Fibroblast of lung (primary cell): ENCODE data around the gene OR2T10.
"Not testable (repeated sequence)": the region's sequence is repeated elsewhere in the genome, so short reads cannot be mapped to it uniquely, and the experiment has no call there.

Experiments used
- EZH2 ChIP-seq: IDR thresholded peaks from 2 replicates; pipeline ENCODE4 v1.5.1; 2012; ENCODE audit warnings: low read length, control low read depth, mild to moderate bottlenecking; ENCODE audit errors: missing control alignments
- TF ChIP-seq, protein P1 (sequence below), 2 donors: IDR thresholded peaks in 1 of 2; conservative IDR thresholded peaks in 1 of 2; 1 replicate in 1 of 2; 2 replicates in 1 of 2; pipeline ENCODE4 v1.5.1; 2011 to 2012; ENCODE audit warnings: low read length in 2 of 2, control low read depth in 1 of 2, inconsistent platforms in 1 of 2, low read depth in 1 of 2, mild to moderate bottlenecking in 1 of 2

GRCh38 chr1:248569049-248569448 is 28.5 kb downstream of the OR2T10 start:
- TF ChIP-seq, protein P1, sequence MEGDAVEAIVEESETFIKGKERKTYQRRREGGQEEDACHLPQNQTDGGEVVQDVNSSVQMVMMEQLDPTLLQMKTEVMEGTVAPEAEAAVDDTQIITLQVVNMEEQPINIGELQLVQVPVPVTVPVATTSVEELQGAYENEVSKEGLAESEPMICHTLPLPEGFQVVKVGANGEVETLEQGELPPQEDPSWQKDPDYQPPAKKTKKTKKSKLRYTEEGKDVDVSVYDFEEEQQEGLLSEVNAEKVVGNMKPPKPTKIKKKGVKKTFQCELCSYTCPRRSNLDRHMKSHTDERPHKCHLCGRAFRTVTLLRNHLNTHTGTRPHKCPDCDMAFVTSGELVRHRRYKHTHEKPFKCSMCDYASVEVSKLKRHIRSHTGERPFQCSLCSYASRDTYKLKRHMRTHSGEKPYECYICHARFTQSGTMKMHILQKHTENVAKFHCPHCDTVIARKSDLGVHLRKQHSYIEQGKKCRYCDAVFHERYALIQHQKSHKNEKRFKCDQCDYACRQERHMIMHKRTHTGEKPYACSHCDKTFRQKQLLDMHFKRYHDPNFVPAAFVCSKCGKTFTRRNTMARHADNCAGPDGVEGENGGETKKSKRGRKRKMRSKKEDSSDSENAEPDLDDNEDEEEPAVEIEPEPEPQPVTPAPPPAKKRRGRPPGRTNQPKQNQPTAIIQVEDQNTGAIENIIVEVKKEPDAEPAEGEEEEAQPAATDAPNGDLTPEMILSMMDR (conservative IDR thresholded peaks at IDR 0.05 in 1 of 2, IDR thresholded peaks at IDR 0.05 in 1 of 2; ENCODE audit: low read depth in 1 of 2, low read length in 2 of 2) = not testable (repeated sequence)
- not testable (repeated sequence) for TF ChIP-seq EZH2
